ENCODE data around the gene DPT.

DNA sequence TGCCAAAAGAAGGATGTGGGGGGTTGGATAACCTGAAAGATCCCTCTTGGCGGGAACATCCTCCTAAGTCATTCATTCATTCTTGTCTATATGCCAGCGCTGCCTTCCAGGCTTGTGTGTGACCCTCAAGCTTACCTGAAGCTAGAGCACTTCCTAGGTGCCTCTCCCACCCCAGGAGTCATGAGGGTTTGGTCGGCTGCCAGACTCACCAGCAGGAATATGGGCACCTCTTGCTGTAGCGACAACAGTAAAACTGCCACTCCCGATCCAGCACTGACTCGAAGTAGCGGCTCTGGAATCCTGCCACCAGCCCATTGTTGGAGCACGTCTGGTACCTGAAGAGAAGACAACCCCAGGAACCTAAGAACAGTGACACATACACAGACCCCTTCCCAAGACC, 15.0 kb downstream of the DPT start:
- TF ChIP-seq, protein P1, sequence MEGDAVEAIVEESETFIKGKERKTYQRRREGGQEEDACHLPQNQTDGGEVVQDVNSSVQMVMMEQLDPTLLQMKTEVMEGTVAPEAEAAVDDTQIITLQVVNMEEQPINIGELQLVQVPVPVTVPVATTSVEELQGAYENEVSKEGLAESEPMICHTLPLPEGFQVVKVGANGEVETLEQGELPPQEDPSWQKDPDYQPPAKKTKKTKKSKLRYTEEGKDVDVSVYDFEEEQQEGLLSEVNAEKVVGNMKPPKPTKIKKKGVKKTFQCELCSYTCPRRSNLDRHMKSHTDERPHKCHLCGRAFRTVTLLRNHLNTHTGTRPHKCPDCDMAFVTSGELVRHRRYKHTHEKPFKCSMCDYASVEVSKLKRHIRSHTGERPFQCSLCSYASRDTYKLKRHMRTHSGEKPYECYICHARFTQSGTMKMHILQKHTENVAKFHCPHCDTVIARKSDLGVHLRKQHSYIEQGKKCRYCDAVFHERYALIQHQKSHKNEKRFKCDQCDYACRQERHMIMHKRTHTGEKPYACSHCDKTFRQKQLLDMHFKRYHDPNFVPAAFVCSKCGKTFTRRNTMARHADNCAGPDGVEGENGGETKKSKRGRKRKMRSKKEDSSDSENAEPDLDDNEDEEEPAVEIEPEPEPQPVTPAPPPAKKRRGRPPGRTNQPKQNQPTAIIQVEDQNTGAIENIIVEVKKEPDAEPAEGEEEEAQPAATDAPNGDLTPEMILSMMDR (IDR thresholded peaks at IDR 0.05), result no peak
- TF ChIP-seq POLR2A (IDR thresholded peaks at IDR 0.05), result no peak

All from uterus (tissue), 2 donors.